Left renal pelvis (tissue), 4 donors: ENCODE results near the gene PEX11A. TPM values are rescaled to one million over a fixed set of nuclear protein-coding genes. Genes with fewer than 3 reads are reported as not detected.

Experiments
- DNase-seq, 4 donors: peaks; one replicate each; pipeline ENCODE4 v3.0.0-alpha.2; 2013; ENCODE audit warnings: low read depth in 4 of 4, low spot score in 3 of 4
- polyA plus RNA-seq, 4 donors: library from polyadenylated mRNA; unstranded; fragments of 120-200 nt; gene quantifications; one replicate each; pipeline ENCODE4 v1.2.1, GENCODE V29; 2013; ENCODE audit not compliant: insufficient read length in 4 of 4

Gene PEX11A
- polyA plus RNA-seq, 4 donors: 15.9 to 20.9 (median 19.2) TPM

- DNase-seq: no peak
Observed at GRCh38 chr15:89631902-89632264, 58.7 kb downstream of the PEX11A start.

Other genes with a start within 250 kb of the PEX11A start
- gene RHCG, start 194.2 kb downstream of the PEX11A start, polyA plus RNA-seq: 1 to 10 TPM in 3 of 4 donors, under 1 TPM in 1; 0.16 to 2.6 (median 2.2) TPM
- gene TICRR, start 115.3 kb downstream of the PEX11A start, polyA plus RNA-seq: 10 to 100 TPM in 2 of 4 donors, 1 to 10 TPM in 2; 7.2 to 12.8 (median 9.5) TPM
- 10 to 100 TPM in 2 of 4 donors, 1 to 10 TPM in 2; 9.2 to 16.1 (median 11.7) TPM for gene KIF7, start 35.3 kb downstream of the PEX11A start, polyA plus RNA-seq
- 1 to 10 TPM in 3 of 4 donors, under 1 TPM in 1; 0.95 to 1.9 (median 1.2) TPM for gene PLIN1, start 11.4 kb downstream of the PEX11A start, polyA plus RNA-seq
- 1 to 10 TPM in 3 of 4 donors, under 1 TPM in 1; 0.38 to 3.0 (median 2.3) TPM for gene WDR93, start 57 bp upstream of the PEX11A start, polyA plus RNA-seq
- gene MESP1, start 60.5 kb upstream of the PEX11A start, polyA plus RNA-seq: 1 to 10 TPM in 3 of 4 donors, under 1 TPM in 1; 0.95 to 1.3 (median 1.1) TPM
- gene MESP2, start 85.6 kb upstream of the PEX11A start, polyA plus RNA-seq: under 1 TPM; 0.24 to 0.96 (median 0.36) TPM
- 100 to 1,000 TPM in 1 of 4 donors, 10 to 100 TPM in 3; 44.0 to 113 (median 70.0) TPM for gene ANPEP, start 124.1 kb upstream of the PEX11A start, polyA plus RNA-seq
- 10 to 100 TPM; 25.7 to 50.1 (median 43.7) TPM for gene AP3S2, start 203.2 kb upstream of the PEX11A start, polyA plus RNA-seq
- gene ARPIN, start 222.2 kb upstream of the PEX11A start, polyA plus RNA-seq: 10 to 100 TPM; 27.1 to 30.6 (median 30.0) TPM